ENCODE data around the gene ALDH18A1.

ALDH18A1 gene

GRCh38 chr10:95578619-95579018 lies 77.9 kb downstream of the ALDH18A1 start:
- no peak for DNase-seq (ENCODE audit: low read depth)

- DNase-seq (ENCODE audit: low read depth) = no peak
Measured at GRCh38 chr10:95574649-95575365, 81.7 kb downstream of the ALDH18A1 start.

DNA sequence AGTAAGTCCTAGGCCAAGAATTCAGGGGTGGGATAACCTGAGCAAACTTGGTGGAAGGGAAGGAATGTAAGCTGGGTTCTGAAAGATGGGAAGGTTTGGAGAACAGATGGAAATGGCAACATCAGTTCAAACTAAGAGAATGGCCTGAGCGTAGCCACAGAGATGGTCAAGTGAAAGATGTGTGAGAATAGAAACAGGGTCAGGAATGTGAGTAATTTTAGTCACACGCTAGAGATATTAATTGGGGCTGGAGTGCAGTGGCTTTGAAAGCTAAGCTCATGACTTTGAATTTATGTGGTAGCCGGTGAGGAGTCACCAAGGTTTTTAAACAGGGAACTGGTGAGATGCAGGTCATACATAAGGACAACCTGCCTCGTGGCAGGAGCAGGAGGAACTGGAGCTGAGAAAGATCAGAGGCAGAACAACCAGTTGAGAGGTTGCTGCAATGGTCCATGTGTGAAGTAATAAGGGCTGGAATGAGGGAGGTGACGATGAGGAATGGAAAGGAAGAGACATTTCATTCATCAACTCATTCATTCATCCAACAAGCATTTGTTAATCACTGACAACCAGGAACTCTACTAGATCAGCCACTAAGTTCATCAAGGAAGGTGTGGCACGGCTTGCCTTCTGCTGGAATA lies 82.4 kb downstream of the ALDH18A1 start:
- no peak for DNase-seq (ENCODE audit: low read depth)

DNA sequence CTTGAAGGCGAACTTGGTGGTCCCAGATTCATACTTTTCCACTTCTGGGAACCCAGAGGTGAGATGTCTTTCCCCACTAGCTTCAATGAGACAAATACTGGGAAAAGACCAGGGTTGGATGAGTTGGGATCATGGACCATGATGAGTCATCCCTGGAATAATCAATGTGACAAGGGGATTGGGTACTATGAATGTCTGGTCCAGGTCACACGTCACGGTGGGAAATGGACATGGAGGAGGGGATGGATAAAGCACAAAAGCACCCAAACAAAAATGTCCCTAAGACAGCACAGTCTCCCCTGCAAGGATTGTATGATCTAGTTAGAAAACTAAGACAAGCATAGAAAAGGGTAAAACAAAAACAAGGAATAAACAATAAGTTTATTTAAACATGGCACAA lies 83.0 kb downstream of the ALDH18A1 start:
- DNase-seq (ENCODE audit: low read depth) = no peak

DNA sequence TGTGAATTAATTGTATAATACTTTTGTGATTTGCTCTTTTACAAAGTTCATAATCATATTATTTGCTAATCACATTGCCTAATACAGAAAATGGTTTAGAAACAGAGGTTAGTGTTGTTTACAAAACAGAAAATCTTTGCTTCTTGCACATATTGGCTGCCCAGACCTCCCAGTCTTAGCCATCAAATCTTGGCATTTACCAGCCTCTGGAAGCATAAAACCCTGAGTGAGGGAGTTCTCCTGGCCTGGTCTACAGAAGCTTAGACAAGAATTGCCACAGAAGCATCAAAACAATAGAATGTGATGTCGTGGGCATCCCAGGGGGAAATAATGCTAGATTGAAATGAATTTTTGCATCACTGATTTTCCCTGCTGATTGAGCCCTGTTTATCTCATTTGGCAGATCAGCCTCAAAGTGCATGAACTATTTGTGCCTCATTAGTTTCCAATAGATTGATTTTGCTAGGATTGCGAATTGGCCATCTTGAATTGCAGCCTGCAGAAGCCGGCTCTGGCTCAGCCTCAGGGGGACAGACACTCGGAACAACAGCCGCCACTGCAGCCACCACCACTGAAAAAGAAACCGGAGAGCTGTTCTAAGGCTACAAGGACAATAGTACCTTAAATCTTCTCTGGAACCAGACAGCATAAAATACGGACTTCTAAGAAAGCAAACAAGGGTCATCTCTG lies 84.2 kb downstream of the ALDH18A1 start:
- DNase-seq (ENCODE audit: low read depth) = no peak

GRCh38 chr10:95571390-95571789 lies 85.1 kb downstream of the ALDH18A1 start:
- DNase-seq (ENCODE audit: low read depth) = no peak

GRCh38 chr10:95569368-95569767 lies 87.1 kb downstream of the ALDH18A1 start:
- DNase-seq (ENCODE audit: low read depth) = no peak

DNA sequence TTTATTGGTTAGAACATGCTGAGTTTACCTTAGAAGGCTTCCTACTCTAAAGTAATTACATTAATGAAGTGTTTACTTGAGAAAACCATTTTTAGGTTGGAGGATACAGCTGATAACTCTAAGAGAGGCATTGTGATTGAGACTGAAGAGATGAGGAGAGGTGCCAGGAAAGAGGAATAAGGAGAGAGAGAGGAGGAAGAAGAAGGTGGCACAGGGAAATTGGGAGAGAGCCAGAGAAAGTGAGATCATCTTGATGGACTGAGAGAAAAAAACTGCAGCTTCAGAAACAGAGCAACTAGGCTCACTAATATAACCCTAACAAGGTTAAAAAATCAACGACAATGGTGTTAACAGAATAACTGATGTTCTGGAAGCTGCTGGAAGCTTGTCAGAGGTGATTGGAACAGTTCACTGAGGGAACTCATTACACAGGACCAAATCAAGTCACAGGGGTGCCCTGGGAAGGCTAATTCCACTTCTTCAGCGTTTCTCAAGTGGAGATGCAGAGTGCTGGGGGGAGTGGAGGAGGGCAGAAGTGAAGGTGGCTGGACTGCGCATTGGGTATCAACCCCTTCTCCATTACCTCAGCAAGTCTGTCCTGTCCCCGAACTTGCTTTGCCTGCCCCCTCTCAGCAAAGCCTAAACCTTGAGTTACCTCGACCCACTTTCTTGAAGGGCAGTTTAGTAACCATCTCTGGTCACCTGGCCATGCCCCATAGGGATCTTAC lies 88.4 kb downstream of the ALDH18A1 start:
- DNase-seq (ENCODE audit: low read depth) = no peak

GRCh38 chr10:95566136-95566535 lies 90.4 kb downstream of the ALDH18A1 start:
- no peak for DNase-seq (ENCODE audit: low read depth)

- no peak for DNase-seq (ENCODE audit: low read depth)
Measured at GRCh38 chr10:95565336-95565735, 91.2 kb downstream of the ALDH18A1 start.

- DNase-seq (ENCODE audit: low read depth) = no peak
Measured at GRCh38 chr10:95564291-95564690, 92.2 kb downstream of the ALDH18A1 start.

DNA sequence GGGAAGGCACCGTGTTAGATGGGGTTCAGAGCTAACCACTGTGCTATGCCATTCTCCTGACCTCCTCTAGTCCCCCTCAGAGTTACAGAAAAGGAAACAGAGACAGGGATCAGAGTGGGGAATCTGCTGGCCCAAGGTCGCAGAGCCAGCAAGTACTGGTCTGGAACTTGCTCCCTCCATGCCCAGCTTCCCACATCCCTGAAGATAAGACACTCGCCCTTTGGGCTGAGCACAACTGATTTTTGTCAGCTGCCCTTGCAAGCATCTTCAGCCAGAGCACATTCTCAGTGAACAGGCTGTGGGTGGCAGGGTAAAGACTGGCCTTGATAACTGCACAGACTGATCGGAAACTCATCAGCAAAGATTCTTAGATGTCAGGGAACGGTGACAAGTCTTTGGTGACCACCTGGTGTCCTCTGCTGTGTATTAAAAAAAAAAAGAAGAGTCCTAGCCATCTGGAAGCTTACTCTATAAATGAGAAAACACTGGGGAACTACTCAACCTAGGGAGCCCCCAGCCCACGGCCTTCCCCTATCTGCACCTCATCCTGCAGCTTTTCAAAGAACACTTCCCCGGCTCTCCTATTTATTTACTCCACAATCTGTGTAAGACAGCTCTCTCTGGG lies 94.1 kb downstream of the ALDH18A1 start:
- no peak for DNase-seq (ENCODE audit: low read depth)

GRCh38 chr10:95561864-95562177 lies 94.7 kb downstream of the ALDH18A1 start:
- DNase-seq (ENCODE audit: low read depth) = no peak

- DNase-seq (ENCODE audit: low read depth) = peak; percentile 71
Measured at GRCh38 chr10:95561177-95561863, 95.2 kb downstream of the ALDH18A1 start, which contains the start of gene SORBS1. TSS of gene SORBS1 (minus strand) at chr10:95561371. CDS start at chr10:95441135, 120,236 bp downstream.

DNA sequence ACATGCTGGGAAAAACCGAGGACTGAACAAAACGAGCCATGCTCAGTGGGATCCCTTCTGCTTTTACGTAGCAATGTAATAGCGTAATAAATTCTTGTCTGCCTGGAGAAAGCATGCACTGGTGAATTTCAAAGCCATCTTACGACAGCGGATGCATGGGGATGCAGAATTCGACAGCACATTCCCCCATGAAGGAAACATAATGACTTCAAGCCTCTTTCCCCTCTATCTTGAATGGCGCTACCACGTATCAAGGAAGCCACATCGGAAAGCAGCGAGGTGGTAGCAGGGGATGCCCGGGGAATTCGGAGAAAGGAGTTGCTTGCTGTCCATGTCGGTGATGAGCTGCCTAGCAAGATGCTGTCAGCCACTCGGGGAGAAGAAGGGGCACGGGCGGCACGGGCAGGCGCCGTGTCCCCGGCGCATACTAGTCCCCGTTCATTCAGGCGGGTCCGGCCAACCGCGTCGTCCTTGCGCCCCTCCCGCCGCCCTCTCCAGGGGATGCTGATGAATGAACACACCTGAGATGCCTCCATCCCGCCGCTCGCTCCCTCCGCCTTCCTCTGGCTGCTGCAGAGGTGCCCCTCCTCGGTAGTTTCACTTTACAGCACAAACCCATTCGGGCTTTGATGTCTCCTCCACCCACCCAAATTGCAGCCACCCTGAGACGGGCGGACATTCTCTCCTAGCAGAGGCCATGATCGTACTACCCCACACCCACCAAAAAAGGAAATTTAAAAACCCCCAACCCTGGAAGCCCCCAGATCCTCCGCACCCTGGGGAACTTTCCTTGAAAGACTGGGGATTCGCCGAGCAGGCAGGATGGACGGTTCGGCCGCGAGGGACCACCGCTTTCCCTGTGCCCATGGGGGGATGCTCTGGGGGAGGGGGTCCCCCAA lies 96.0 kb downstream of the ALDH18A1 start:
- DNase-seq (ENCODE audit: low read depth) = peak; percentile 12

DNA sequence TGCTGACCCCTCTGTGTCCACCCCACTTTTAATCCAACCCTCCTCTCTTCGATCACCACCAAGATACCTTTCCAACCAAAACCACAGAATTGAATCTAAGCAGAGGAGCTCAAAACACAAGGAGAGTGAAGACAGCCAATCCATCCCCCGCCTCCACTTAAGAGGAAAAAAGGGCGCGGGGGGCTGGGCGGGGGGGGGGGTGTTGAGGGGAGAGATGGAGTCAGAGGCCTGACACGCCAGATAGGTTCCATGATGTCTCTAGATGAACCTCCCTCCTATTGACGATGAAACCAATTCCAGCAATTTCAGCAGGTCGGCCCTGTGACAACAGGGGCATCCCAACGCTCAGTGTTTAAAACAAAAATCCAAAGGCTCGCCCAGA lies 96.6 kb downstream of the ALDH18A1 start:
- DNase-seq (ENCODE audit: low read depth) = no peak

DNA sequence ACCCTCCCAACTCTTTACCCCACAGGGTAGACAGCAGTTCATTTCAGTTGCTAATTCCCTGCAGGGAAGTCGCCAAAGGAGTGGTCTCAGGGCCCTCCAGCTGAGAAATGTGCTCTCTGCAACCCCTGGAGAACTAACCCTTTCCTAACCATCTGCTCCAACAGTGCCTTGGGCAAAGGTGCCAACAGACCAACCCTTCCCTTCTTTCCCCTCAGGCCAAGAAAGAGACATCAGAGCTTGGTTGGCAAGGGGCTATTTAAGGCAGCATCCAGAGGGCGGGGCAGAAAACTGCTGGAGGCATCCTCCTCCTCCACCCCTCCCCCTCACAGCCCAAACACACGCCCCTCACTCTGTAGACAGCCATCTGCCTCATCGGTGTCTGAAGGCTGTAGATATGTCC lies 97.0 kb downstream of the ALDH18A1 start:
- DNase-seq (ENCODE audit: low read depth) = no peak

- no peak for DNase-seq (ENCODE audit: low read depth)
Measured at GRCh38 chr10:95558593-95559320, 97.8 kb downstream of the ALDH18A1 start.

- no peak for DNase-seq (ENCODE audit: low read depth)
Measured at GRCh38 chr10:95556994-95557767, 99.3 kb downstream of the ALDH18A1 start.
